ENCODE data around the gene ELOVL3.

ELOVL3 gene

GRCh38 chr10:102255404-102255803, 29.3 kb downstream of the ELOVL3 start:
- Histone ChIP-seq H3K9me3 (ENCODE audit: low read length) (no peaks in the 10 kb centered on the region), H3K4me2 (ENCODE audit: low read length) (no peak overlapping the region), H2AFZ (ENCODE audit: low read length) (no peak overlapping the region), H3K9ac (ENCODE audit: low read length) (no peak overlapping the region), H3K79me2 (ENCODE audit: insufficient read depth, low read length) (peaks cover 41% of the 10 kb centered on the region), H3K9me2 (ENCODE audit: low read depth, low read length) (no peaks in the 10 kb centered on the region), H3K27me3 (ENCODE audit: insufficient read depth, low read length) (no peaks in the 10 kb centered on the region), H3K4me1 (ENCODE audit: insufficient read depth, low read length, severe bottlenecking) (no peaks in the 10 kb centered on the region), H3F3A (ENCODE audit: insufficient read depth, low read length) (no peaks in the 10 kb centered on the region), H3K4me3 (ENCODE audit: low read depth, low read length, poor library complexity, severe bottlenecking) (no peak overlapping the region), H4K20me1 (ENCODE audit: insufficient read depth, low read length) (no peaks in the 10 kb centered on the region), H3K36me3 (ENCODE audit: insufficient read depth, low read length) (peaks cover 11% of the 10 kb centered on the region), H3K27ac (ENCODE audit: low read depth, low read length, poor library complexity, severe bottlenecking) (no peak overlapping the region)
- no peak for TF ChIP-seq EZH2 (IDR thresholded peaks at IDR 0.05; ENCODE audit: borderline replicate concordance, low read length)
- no peak for TF ChIP-seq CTCF (IDR thresholded peaks at IDR 0.05; ENCODE audit: low read length)

- no peaks in the 10 kb centered on the region for H3K9me2 ChIP-seq (ENCODE audit: low read depth, low read length)
- no peak overlapping the region for H3K9ac ChIP-seq (ENCODE audit: low read length)
- H3K9me3 ChIP-seq (ENCODE audit: low read length): no peaks in the 10 kb centered on the region
- H3K79me2 ChIP-seq (ENCODE audit: insufficient read depth, low read length): peaks cover 1% of the 10 kb centered on the region; the same call in 1 of the 2 replicates
- H2AFZ ChIP-seq (ENCODE audit: low read length): no peak overlapping the region
- no peaks in the 10 kb centered on the region for H3K27me3 ChIP-seq (ENCODE audit: insufficient read depth, low read length)
- no peak overlapping the region for H3K27ac ChIP-seq (ENCODE audit: low read depth, low read length, poor library complexity, severe bottlenecking)
- no peak overlapping the region for H3K4me3 ChIP-seq (ENCODE audit: low read depth, low read length, poor library complexity, severe bottlenecking)
- no peak overlapping the region for H3K4me2 ChIP-seq (ENCODE audit: low read length)
- no peaks in the 10 kb centered on the region for H3F3A ChIP-seq (ENCODE audit: insufficient read depth, low read length)
- TF ChIP-seq EZH2 (IDR thresholded peaks at IDR 0.05; ENCODE audit: borderline replicate concordance, low read length) (no peak), CTCF (IDR thresholded peaks at IDR 0.05; ENCODE audit: low read length) (no peak)
- H3K36me3 ChIP-seq (ENCODE audit: insufficient read depth, low read length): peaks cover 38% of the 10 kb centered on the region
- H4K20me1 ChIP-seq (ENCODE audit: insufficient read depth, low read length): no peaks in the 10 kb centered on the region
- H3K4me1 ChIP-seq (ENCODE audit: insufficient read depth, low read length, severe bottlenecking): no peaks in the 10 kb centered on the region
Observed at GRCh38 chr10:102261196-102261595, 35.1 kb downstream of the ELOVL3 start.

GRCh38 chr10:102261842-102262241, 35.7 kb downstream of the ELOVL3 start:
- Histone ChIP-seq H3K9me2 (ENCODE audit: low read depth, low read length) (no peaks in the 10 kb centered on the region), H3K4me3 (ENCODE audit: low read depth, low read length, poor library complexity, severe bottlenecking) (no peak overlapping the region), H3K4me2 (ENCODE audit: low read length) (no peak overlapping the region), H3K27ac (ENCODE audit: low read depth, low read length, poor library complexity, severe bottlenecking) (no peak overlapping the region), H3K27me3 (ENCODE audit: insufficient read depth, low read length) (no peaks in the 10 kb centered on the region), H3K9ac (ENCODE audit: low read length) (no peak overlapping the region), H3K79me2 (ENCODE audit: insufficient read depth, low read length) (no peaks in the 10 kb centered on the region), H3K36me3 (ENCODE audit: insufficient read depth, low read length) (peaks cover 38% of the 10 kb centered on the region), H3K9me3 (ENCODE audit: low read length) (no peaks in the 10 kb centered on the region), H3K4me1 (ENCODE audit: insufficient read depth, low read length, severe bottlenecking) (no peaks in the 10 kb centered on the region), H2AFZ (ENCODE audit: low read length) (no peak overlapping the region), H4K20me1 (ENCODE audit: insufficient read depth, low read length) (no peaks in the 10 kb centered on the region), H3F3A (ENCODE audit: insufficient read depth, low read length) (no peaks in the 10 kb centered on the region)
- no peak for TF ChIP-seq CTCF (IDR thresholded peaks at IDR 0.05; ENCODE audit: low read length)
- TF ChIP-seq EZH2 (IDR thresholded peaks at IDR 0.05; ENCODE audit: borderline replicate concordance, low read length): no peak
